PC-3 (cell line): Measurements from ENCODE around the gene REX1BD. TPM values are rescaled to one million over a fixed set of nuclear protein-coding genes. Genes with fewer than 3 reads are reported as not detected.

ENCODE experiments used
- ATAC-seq: fragments of 200-7000 bp; cut with Tn5 transposase; 2 replicates; pipeline ENCODE4 v1.9.1; 2020; ENCODE audit warnings: mild to moderate bottlenecking, moderate library complexity
- BruUV-seq: library from RNA; stranded (reverse); fragments of 400-500 nt; replicated peaks from 2 replicates; lab custom pipeline; 2021; lab: Mats Ljungman, UMichigan
- CTCF ChIA-PET: fragments of 300-600 bp; sonication (Branson Sonifier 250); formaldehyde crosslinking; loops from one replicate; lab custom pipeline; 2022; ENCODE audit warnings: antibody characterized with exemption; lab: Charles Lee
- POLR2A ChIA-PET: fragments of 300-600 bp; sonication (Branson Sonifier 250); formaldehyde crosslinking; loops from one replicate; lab custom pipeline; 2022; ENCODE audit warnings: antibody characterized with exemption; ENCODE audit not compliant: unreplicated experiment; lab: Charles Lee
- DNase-seq: peaks from one replicate; pipeline ENCODE4 v3.0.0-alpha.2; 2015
- H2AFZ ChIP-seq: fragments of 300-600 bp; sonication (generic); 2 replicates; pipeline ENCODE4 v1.6.0; 2016; ENCODE audit warnings: antibody characterized with exemption, low read length
- H3F3A ChIP-seq: fragments of 300-600 bp; sonication (generic); one replicate; pipeline ENCODE4 v1.6.0; 2017; ENCODE audit warnings: antibody characterized with exemption, low read length, control low read depth, mild to moderate bottlenecking; ENCODE audit not compliant: unreplicated experiment
- H3K27ac ChIP-seq: fragments of 300-600 bp; sonication (generic); 2 replicates; pipeline ENCODE4 v1.5.1; 2016; ENCODE audit warnings: mild to moderate bottlenecking, low read length
- H3K27me3 ChIP-seq: fragments of 300-600 bp; sonication (generic); 2 replicates; pipeline ENCODE4 v1.6.1; 2016; ENCODE audit warnings: low read length, mixed read lengths
- H3K36me3 ChIP-seq: fragments of 300-600 bp; sonication (generic); 2 replicates; pipeline ENCODE4 v1.6.1; 2016; ENCODE audit warnings: low read depth, mixed run types, low read length, mixed read lengths
- H3K4me1 ChIP-seq: fragments of 300-600 bp; sonication (generic); 2 replicates; pipeline ENCODE4 v1.5.1; 2016; ENCODE audit warnings: low read length; ENCODE audit not compliant: insufficient read depth
- H3K4me2 ChIP-seq: fragments of 300-600 bp; sonication (generic); 2 replicates; pipeline ENCODE4 v1.6.0; 2016; ENCODE audit warnings: low read length
- H3K4me3 ChIP-seq: fragments of 300-600 bp; sonication (generic); 2 replicates; pipeline ENCODE4 v1.5.1; 2016; ENCODE audit warnings: mild to moderate bottlenecking, low read length, mixed read lengths
- H3K79me2 ChIP-seq: fragments of 300-600 bp; sonication (generic); 2 replicates; pipeline ENCODE4 v1.6.1; 2017; ENCODE audit warnings: low read length, mixed read lengths
- H3K9ac ChIP-seq: fragments of 300-600 bp; sonication (generic); 2 replicates; pipeline ENCODE4 v1.6.0; 2016; ENCODE audit warnings: mild to moderate bottlenecking, low read length
- H3K9me2 ChIP-seq: fragments of 300-600 bp; sonication (generic); replicated peaks from 2 replicates; pipeline ENCODE4 v1.6.1; 2016; ENCODE audit warnings: mixed run types, low read length, mixed read lengths
- H3K9me3 ChIP-seq: fragments of 300-600 bp; sonication (generic); 2 replicates; pipeline ENCODE4 v1.6.1; 2016; ENCODE audit warnings: low read length, mixed read lengths
- H4K20me1 ChIP-seq: fragments of 300-600 bp; sonication (generic); 2 replicates; pipeline ENCODE4 v1.6.1; 2016; ENCODE audit warnings: low read length, mixed read lengths
- CTCF ChIP-seq: fragments of 300-600 bp; sonication (generic); conservative IDR thresholded peaks from 2 replicates; pipeline ENCODE4 v1.5.1; 2017; ENCODE audit warnings: antibody characterized with exemption, low read depth, mild to moderate bottlenecking, low read length
- EZH2 ChIP-seq: fragments of 300-600 bp; sonication (generic); IDR thresholded peaks from one replicate; pipeline ENCODE4 v1.6.1; 2017; ENCODE audit warnings: antibody characterized with exemption, mild to moderate bottlenecking, low read length; ENCODE audit not compliant: unreplicated experiment
- EZH2phosphoT487 ChIP-seq: fragments of 300-600 bp; sonication (generic); IDR thresholded peaks from 2 replicates; pipeline ENCODE4 v1.6.1; 2018; ENCODE audit warnings: mild to moderate bottlenecking, antibody characterized with exemption, low read length, borderline replicate concordance
- intact Hi-C: fragments of 100-400 bp; cut with micrococcal nuclease; formaldehyde crosslinking; loops from 2 replicates; pipeline ENCODE4 v1.9.0; 2023
- total RNA-seq: library from RNA; depleted of rRNA; stranded (reverse); fragments of >200 nt; gene quantifications from 2 replicates; pipeline ENCODE4 v1.2.3, GENCODE V29; 2014

REX1BD gene
- total RNA-seq, 1 experiment from 2014 or later = 121 TPM

DNA sequence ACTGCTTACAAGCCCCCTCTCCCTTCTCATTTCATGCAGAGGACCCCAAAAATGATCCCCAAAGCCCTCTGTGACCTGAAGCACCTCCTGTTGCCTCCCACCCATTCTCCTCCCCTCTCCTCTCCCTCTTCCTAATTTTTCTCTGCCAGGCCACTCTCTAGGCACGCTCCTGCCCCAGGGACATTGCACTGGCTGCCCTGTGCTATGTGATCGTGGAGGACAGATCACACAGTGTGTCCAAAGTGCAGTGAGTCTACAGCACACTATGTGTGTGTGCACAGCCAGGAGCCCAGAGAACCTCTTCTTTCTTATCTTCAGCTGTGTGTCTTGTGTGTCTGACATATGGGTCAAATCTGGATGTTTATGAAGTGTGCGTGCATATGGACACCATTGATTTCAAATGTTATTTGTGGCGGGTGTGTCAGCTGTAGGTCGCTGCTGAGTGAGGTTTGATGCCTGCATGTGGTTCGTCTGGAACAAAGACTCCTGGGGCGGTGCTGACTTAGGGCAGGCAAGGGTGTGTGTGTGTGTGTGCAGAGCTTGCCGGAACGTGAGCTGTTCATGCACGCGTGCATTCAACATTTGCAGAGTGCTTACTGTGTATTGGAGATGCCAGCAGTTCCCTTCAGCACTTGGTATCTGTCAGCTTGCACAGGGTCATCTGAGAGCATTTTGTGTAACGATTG lies 46.2 kb downstream of the REX1BD start:
- H3K79me2 ChIP-seq = peaks cover 25% of the 10 kb centered on the region
- H3K27ac ChIP-seq = no peak overlapping the region
- 0 out of 2 replicates have a peak, but pooled peaks cover 3% of the 10 kb centered on the region for H4K20me1 ChIP-seq
- ATAC-seq (no peak), DNase-seq (no peak)
- no peak overlapping the region for H3K4me2 ChIP-seq
- H3K9me3 ChIP-seq = no peaks in the 10 kb centered on the region
- intact Hi-C loops = loop anchor here (5.0 kb wide), 1 partner anchor 112 kb away; the partner anchor contains the start of gene ELL
- no peaks in the 10 kb centered on the region for H3K27me3 ChIP-seq
- no TSS peak for BruUV-seq
- H3K4me1 ChIP-seq = peaks cover 12% of the 10 kb centered on the region
- ChIA-PET POLR2A (interaction anchor here (0.6 kb wide), 1 partner anchor 130 kb away, joined by 5 read pairs; no protein-coding TSS in a partner anchor), CTCF (no interaction called here)
- H3K9me2 ChIP-seq = no peaks in the 10 kb centered on the region
- H3F3A ChIP-seq = no peaks in the 10 kb centered on the region
- no peaks in the 10 kb centered on the region for H3K36me3 ChIP-seq
- no peak overlapping the region for H3K9ac ChIP-seq
- H3K4me3 ChIP-seq = no peak overlapping the region
- TF ChIP-seq CTCF = no peak
- no peak for TF ChIP-seq EZH2
- TF ChIP-seq EZH2phosphoT487 = no peak
- H2AFZ ChIP-seq = no peak overlapping the region

GRCh38 chr19:18635831-18636182 lies 47.2 kb downstream of the REX1BD start:
- Histone ChIP-seq H3K9me3 (no peaks in the 10 kb centered on the region), H3K27me3 (no peaks in the 10 kb centered on the region), H2AFZ (no peak overlapping the region), H3K36me3 (no peaks in the 10 kb centered on the region), H3K4me1 (peaks cover 12% of the 10 kb centered on the region), H3K9me2 (no peaks in the 10 kb centered on the region), H3F3A (no peaks in the 10 kb centered on the region), H3K4me2 (no peak overlapping the region), H3K4me3 (no peak overlapping the region), H3K79me2 (peaks cover 32% of the 10 kb centered on the region), H4K20me1 (0 out of 2 replicates have a peak, but pooled peaks cover 3% of the 10 kb centered on the region), H3K27ac (no peak overlapping the region), H3K9ac (no peak overlapping the region)
- CTCF ChIA-PET = no interaction called here
- POLR2A ChIA-PET = no interaction called here
- no TSS peak for BruUV-seq
- intact Hi-C loops = loop anchor here (5.0 kb wide), 1 partner anchor 114 kb away; the partner anchor contains the start of gene ELL
- ATAC-seq = 0 out of 2 replicates have a peak, but pooled peaks have one; percentile 0
- TF ChIP-seq EZH2phosphoT487 = no peak
- TF ChIP-seq CTCF = no peak
- no peak for TF ChIP-seq EZH2
- no peak for DNase-seq
